HG03558 (cell line): Measurements from ENCODE around the gene ARHGEF19.

ENCODE experiments used
- ATAC-seq: cut with Tn5 transposase; IDR thresholded peaks from one replicate; pipeline ENCODE4 v1.9.1; 2021; ENCODE audit warnings: moderate number of reproducible peaks; ENCODE audit not compliant: unreplicated experiment; ENCODE audit errors: extremely low read depth

ARHGEF19 gene

DNA sequence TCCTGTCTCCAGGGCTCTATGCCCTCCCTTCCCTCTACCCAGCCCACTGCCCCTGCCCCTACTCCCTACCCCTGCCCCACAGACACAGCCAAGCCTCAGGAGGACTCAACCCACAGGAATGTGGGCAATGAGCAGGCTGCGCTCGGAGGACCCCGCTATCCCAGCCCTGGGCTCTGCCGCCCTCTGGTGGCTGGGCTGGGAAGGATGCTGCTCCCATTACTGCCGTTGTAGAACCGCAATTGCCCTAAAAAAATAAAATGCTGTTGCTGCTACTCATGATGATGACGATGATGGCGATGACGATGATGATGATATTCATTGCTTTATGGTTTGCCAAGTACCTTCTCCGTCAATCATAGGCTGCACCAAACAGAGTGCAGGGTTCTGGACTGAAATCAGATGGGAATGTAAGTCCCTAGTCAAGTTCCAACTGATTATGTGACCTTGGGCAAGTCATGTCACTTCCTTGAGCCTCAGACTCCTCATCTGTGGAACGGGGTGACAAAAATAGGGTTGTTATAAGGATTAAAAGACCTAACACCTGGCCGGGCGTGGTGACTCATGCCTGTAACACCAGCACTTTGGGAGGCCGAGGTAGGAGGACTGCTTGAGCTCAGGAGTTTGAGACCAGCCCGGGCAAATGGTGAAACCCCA lies 24.6 kb downstream of the ARHGEF19 start:
- ATAC-seq, result no peak

DNA sequence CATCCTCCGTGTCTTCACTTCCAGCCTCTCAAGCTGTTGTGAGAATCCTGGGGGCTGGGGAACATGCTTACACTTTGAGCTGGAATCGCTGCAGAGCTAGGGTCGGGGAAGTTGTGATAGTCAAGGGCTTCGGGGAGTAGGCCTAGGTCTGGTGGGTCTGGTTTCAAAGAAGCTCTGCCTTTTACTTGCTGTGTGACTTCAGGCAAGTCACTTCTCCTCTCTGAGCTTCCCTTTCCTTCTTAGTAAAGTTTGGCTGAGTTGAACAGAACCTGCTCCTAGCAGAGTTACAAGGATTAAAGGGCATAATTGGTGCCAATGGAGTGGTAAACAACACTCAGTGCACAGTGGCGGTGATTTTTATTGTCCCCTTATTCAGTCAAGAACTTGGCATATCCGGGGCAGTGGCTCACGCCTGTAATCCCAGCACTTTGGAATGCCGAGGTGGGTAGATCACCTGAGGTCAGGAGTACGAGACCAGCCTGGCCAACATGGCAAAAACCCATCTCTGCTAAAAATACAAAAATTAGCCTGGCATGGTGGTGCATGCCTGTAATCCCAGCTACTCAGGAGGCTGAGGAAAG lies 25.7 kb downstream of the ARHGEF19 start:
- ATAC-seq, result no peak

DNA sequence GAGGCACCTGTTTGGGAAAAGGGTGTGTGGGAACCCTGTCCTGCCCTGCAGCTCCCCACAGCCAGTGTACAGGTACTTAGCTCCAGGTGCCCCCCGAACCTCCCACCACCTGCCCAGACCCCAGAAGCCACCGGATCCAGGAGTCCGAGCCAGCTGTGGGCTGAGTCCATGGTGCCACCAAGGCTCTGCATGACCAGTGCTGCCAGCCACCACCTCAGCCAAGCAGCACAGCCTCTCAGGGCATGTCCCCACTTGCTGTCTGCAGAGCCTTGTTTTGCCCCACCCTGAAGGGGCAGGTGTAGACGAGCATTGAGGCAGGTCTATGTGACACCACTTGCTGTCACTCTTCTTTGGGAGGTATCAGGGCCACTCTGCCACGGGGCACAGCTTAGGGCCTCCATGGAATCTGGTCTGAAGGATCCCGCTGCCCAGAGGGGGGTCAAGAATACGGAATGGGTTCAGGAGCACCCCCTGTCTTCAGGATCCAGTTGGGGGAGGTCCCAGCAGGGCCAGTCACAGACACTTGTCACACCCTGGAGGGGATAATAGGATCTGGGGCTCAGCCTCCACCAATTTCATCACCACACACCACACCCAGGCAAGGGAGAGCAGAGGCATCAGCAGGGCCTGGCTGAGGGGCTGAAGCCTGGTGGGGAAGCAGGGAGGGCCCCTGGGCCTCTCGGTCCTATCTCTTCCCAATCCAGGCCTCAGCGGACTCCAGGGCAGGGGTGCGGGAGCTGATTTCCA lies 27.7 kb downstream of the ARHGEF19 start:
- ATAC-seq, result no peak

DNA sequence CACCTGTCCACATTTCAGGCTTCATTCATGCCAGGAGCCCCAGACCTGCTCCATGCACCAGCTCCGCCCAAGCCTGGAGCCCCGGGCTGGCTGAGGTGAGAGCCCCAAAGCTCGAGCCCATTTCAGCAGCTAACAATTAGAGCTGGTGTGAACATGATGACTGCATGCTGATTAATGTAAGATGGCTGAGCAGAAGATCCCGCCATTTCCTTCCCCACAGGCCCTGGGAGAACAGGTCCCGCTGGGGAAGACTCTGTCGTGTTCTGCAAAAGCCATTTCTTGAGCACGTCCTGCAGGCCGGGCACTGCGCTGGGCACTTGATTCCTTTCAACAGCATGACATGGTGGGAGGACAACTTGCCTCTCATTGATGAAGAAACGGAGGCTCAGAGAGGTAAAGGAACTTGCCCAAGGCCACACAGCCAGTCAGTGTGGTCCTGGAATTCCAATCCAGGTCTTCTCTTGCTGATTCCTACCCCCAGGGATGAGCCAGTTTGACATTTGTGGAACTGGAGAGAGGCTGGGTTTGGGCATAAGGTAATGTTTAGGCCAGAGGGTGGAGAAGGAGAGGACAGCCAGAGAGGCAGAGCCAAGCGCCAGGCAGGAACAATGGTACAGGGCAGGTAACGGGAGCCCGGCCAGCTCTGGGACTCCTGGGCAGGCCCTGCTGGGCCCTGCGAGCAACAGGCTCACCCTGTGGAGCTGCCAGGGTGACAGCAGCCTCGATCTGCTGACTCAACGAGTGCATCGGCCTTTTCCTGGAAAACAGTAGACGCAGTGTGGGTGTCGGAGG lies 28.5 kb downstream of the ARHGEF19 start:
- no peak for ATAC-seq

DNA sequence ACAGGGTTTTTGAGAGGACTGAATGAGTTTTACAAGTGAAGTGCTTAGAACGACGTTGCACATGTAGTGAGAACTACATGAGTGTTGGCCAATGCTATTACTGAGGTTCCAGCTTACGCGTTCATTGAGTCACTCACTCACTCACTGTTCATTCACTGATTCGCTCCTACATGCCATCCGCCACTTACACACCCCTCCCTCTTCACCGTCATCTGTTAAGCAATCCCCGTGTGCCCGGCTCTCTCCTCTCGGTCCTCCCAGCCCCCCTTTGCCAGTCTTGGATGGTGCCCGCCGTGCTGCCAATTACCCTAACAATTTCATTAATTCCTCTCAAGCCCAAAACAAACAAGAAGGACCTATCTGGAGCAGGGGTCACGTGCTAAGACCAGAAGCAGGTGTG lies 29.3 kb downstream of the ARHGEF19 start:
- ATAC-seq, result no peak

DNA sequence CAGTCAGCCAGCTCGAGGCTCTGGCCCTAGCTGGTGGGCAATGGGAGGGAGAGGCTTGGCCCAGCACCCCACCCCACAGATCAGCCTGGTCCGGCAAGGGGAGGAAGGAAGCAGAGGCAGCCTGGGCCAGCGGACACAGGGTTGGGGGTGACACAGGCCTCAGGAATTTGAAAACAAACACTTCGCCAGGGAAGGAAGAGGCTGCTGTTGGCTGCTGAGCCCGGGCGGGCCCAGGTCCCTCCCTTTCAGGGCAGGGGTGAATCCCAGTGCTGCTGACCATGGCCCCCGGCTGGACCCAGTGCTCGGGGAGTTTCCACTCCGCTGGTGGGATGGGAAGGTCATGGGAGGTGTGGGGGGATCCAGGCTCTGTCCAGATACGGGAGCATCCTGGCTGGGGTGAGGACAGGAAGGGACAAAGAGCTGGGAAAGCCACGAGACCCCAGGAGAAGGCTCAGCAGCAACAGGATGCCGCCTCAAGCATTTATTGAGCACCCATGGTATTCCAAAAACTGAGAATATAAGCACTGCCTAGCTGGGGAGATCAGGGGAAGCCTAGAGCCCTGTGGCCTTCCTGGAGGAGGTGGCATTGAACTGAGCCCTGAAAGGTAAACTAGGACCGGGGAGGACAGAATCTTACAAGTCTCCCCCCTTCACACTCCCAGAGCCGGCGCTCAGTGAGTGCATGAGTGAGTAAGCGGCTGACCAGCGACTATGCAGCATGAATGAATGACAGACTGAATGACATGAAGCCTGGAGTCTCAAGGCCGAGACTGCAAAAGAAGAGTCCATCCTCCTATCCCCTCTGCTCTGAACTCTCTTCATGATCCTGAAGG lies 30.3 kb downstream of the ARHGEF19 start:
- ATAC-seq, result no peak

DNA sequence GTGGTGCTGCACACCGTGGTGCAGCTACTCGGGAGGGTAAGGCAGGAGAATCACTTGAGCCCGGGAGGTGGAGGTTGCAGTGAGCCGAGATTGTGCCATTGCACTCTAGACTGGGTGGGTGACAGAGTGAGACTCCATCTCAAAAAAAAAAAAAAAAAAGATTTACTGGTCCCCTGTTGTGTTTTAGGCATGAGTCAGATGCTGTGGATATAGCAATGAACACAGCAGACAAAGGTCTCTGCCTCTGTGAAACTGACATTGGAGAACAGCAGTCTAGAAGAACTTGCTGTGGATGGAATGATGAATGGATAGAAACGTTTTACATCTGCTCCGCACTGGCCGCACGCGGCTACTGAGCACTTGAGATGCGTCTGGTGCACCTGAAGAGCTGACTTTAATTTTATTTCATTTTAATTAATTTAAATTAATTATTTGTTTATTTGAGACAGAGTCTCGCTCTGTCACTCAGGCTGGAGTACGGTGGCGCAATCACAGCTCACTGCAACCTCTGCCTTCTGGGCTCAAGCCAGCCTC lies 32.1 kb downstream of the ARHGEF19 start:
- ATAC-seq, result no peak

DNA sequence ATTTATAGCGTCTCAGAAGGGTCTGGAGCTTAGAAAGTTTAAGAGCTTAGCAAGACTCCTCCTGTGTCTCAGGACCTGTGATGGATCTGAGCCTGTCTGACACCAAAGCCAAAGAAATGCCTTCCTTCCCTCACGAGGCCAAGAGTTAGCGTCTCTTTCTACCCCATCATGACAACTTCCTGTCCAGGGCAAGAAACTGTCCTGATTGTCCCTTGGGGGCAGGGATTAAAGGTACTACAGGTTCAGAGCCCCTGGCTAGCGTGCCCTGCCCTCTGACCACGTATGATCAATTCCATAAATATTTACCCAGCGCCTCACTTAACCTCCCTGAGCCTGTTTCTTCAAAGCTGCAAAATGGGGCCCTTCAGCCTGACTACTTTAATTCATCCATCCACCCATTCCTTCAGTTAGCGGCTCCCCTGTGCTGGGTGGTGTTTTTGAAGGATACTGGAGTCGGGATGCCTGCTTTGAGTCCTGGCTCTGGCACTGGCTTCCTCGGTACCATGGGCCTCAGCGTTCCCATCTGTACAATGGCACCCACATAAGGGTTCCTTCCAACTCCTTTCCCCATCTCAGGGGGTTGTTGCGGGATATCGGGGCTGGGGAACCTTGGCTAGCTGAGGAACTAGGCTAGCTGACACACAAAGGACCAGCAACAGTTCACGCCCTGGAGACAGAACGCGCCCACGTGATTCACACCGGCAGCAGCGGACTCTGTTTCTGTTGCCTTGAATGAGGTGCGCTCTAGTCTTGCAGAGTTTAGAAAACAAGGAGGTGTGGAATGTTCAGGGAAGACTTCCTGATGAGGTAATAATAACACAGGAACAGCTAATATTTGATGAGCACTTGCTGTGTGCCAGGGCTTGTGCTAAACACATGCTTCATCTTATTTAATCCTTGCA lies 33.6 kb downstream of the ARHGEF19 start:
- no peak for ATAC-seq

DNA sequence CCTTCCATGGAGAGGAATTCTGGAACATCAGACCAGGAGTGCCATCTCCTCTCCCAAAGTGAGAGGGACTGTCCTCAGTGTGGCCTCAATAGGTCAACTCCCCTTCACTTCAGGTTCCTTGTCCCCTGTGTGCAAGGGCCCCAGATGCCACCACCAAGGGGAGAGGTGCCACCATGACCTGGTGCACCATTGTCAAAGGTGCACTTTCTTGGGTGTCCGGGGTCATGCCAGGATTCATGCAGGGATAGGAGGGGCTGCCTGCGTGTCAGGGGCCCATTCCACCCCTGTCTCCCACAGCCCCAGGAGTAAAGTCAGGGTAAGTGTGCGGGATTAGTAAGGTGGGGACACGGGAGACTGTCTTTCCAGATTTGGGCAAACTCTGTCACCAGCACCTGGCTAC lies 35.1 kb downstream of the ARHGEF19 start:
- no peak for ATAC-seq

DNA sequence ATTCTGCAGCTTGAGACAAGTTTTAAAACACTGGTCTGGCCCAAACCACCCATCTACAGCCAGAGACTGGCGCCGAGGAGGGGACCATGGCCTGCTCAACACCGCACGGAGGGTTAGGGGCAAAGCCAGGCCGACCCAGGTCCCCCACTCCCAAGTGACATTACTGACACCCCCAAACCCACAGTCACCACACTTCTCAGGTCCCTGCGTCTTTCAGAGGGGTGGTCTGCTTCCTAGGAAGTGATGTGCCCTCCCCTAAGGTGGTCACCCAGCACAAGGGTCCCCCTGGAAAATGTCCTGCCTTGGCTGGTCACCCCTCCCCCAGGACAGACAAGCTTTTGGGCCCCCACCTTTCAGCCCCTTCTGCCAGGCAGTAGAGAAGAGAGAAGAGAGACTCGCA lies 35.8 kb downstream of the ARHGEF19 start:
- no peak for ATAC-seq

DNA sequence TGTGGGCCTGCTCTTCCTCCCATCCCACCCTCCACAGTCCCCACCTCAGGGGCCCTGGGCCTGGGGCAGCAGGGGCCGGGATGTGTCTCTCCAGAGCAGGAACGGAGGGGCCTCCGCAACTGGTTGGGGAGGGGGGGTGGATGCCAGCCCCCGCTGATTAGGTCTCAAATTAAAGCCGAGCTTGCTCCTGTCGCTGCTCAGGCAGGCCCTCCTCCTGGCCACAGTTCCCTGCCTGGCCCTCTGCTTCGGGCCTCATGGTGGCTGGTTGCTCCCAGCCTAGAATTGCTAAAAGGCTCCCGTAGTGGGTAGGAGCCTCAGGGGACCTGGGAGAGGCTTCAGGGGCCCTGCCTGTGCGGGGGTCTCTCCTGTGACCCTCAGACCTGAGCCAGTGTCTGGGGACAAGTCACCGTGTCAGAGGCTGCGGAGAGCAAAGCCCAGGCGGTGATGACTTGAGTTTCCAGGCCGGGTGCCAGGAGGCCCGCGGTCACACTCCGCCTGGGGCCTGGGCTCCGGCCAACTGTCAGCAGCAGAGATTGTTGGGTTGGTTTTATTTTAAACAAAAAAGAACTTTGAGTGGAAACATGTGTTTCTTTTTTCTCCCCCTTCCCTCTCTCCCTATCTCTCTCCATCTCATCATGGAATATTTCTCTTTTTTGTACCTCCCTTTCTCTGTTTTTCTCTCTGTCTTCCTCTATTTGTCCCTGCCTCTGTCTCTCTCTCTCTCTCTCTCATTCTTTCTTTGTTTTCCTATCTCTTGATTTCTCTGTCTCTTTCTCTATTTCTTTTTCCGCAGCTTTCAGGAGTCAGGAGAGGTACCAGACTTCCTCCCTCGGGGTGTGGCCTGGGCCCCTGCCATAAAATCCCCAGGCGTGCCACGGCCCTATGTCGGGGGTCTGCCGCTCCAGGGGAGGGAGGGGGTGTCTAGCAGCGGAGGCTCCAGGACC lies 36.6 kb downstream of the ARHGEF19 start:
- ATAC-seq, result no peak

DNA sequence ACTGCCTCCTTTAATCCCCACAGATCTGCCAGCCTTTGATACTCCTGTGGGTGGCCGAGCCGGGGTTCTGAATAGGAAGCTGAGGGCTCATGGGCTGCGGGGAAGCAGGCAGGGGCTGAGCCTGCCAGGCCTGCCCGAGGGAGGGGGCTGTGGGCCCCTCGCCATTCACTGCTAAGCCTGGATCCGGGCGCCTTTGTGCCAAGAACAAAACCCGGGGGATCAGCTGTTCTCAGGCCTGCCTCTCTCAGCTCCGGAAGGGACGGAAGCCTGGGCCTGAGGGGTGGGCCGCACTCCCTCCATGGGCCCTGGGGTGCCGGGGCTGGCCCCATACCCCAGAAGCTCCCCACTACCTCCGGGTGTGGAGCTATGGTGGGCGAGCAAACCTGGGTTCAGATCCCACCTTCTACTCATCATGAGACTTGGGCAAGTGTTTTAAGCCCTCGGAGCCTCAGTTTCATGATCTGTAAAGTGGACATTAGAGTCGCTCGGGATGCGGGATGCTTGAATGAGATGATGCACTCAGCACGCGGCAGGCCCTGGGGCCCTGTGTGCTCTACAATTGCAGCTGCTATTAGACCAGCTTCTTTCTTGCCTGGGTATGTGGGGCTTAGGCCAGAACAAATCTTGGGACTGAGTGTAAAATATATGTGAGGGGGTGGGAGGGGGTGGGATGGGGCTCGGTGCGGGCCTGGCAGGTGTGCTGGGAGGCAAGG lies 37.4 kb downstream of the ARHGEF19 start:
- no peak for ATAC-seq

DNA sequence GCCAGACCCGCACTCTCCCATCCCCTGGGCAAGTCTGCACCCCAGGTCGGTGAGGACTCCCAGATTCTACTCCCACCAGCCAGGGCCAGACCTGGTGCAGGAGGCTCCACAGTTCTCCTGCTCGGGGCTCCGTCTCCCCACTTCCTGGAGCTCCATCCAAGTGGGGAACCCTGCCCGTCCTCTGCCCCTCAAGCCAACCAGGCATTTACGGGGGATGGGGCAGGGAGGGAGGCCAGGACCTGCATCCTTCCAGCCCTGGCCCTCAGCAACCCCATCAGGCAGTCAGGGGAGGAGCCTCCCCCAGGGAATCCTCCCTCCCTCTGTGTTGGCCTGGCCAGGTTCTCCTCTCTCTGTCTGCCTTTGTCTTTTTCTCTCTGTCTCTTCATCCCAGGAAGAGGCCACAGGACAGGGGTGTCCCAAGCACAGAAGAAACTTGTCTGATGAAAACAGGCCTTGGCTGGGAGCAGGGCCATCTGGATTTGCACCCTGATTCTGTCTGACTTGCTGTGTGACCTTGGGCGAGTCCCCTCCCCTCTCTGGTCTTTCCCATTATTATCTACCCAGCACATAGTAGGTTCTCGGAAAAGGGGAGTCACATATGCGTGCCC lies 38.1 kb downstream of the ARHGEF19 start:
- ATAC-seq, result no peak

DNA sequence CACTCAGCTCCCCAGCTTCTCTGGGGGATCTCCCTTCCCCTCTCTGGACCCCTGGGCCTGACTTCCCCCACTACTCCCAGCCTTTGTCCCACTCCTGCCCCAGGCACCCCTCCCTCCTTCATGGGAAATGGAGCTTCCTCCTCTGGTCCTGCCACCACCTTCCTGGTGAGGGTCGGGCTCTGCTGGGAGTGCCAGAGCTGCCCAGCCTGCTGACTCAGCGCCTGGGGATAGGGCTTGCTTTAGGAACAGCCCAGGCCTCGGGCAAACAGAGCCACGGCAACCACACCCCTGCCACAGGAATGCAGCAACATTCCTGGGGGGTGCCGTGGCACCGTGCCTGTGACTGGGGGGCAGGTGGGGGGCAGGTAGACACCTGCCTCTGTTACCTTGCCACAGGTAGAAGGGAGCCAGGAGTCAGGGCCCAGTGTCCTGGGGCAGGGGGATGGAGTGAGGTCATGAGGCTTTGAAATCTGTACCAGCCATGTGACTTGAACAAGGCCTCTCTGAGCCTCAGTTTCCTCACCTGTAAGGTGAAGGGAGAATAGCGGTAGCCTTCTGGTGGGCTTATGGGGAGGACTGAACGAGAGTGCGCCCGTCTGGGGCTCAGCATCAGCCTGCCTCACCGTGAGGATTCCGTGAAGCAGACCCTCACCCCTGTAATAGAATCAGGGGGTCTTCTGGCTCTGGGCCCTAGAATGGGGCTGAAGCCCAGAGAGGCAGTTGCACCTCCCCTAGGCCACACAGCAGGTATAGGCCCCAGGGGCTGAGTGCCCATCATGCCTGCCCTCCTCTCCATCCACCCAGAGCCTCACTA lies 38.8 kb downstream of the ARHGEF19 start:
- ATAC-seq, result no peak

DNA sequence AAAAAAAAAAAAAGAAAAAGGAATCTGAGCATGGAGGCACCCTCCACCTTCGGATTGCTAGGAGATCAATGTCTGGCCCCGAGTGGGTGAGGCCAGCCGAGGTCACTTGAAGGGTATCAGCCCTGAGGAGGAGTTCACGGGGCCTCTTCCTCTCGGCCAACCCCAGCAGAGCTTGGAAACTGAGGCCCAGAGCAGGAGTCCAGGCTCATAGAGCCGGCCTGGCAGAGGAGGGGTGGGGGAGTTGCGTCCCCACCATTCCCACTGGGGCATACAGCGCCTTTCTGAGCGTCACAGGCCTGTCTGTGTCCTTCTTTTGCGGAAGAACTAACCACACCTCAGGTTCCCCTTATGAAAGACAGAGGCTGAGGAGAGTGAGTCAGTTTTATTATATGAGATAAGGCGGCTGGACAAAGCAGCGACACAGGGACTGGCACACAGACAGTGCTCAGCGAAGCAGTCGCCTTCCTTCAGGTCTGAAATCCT lies 39.4 kb downstream of the ARHGEF19 start:
- no peak for ATAC-seq
